H1 (cell line): Measurements from ENCODE around the gene DNAJB11. TPM values are rescaled to one million over a fixed set of nuclear protein-coding genes. Genes with fewer than 3 reads are reported as not detected.

Source experiments
- CTCF ChIA-PET: fragments of 300-600 bp; sonication (Branson Sonifier 250); formaldehyde crosslinking; loops from one replicate; lab custom pipeline; 2021; ENCODE audit not compliant: partially characterized antibody; lab: Charles Lee
- POLR2A ChIA-PET: fragments of 300-600 bp; sonication (Branson Sonifier 250); formaldehyde crosslinking; loops from one replicate; lab custom pipeline; 2021; ENCODE audit warnings: inconsistent platforms; ENCODE audit not compliant: partially characterized antibody; lab: Charles Lee
- DNase-seq, 2 experiments: peaks; one replicate each; pipeline versions ENCODE4 v3.0.0 to v3.0.0-alpha.2; 2010 to 2022; ENCODE audit warnings: low spot score in 2 of 2, low read depth in 1 of 2, mixed read lengths in 1 of 2
- FAIRE-seq: peaks from 2 replicates; lab custom pipeline; 2011; peaks lifted over from hg19 to GRCh38; lab: Jason Lieb, UNC
- H2AFZ ChIP-seq: 2 replicates; pipeline ENCODE4 v1.8.1; 2012; ENCODE audit warnings: low read length, inconsistent platforms
- H2AK5ac ChIP-seq: 2 replicates; pipeline ENCODE4 v1.6.1; 2013; ENCODE audit warnings: low read depth, low read length
- H2BK120ac ChIP-seq: replicated peaks from 2 replicates; pipeline ENCODE3; 2013; ENCODE audit warnings: low read depth, low read length, inconsistent platforms
- H2BK12ac ChIP-seq: 2 replicates; pipeline ENCODE4 v1.6.1; 2013; ENCODE audit warnings: low read depth, low read length
- H2BK15ac ChIP-seq: 2 replicates; pipeline ENCODE4 v1.6.1; 2013; ENCODE audit warnings: low read length
- H2BK20ac ChIP-seq: 2 replicates; pipeline ENCODE4 v1.6.1; 2013; ENCODE audit warnings: low read length
- H2BK5ac ChIP-seq: 2 replicates; pipeline ENCODE4 v1.6.1; 2013; ENCODE audit warnings: low read depth, low read length
- H3K14ac ChIP-seq: 2 replicates; pipeline ENCODE4 v1.6.1; 2013; ENCODE audit warnings: inconsistent platforms; ENCODE audit not compliant: insufficient read length
- H3K18ac ChIP-seq: 2 replicates; pipeline ENCODE4 v1.6.1; 2013; ENCODE audit warnings: low read length; ENCODE audit errors: extremely low read depth
- H3K23ac ChIP-seq: 2 replicates; pipeline ENCODE4 v1.6.1; 2013; ENCODE audit warnings: inconsistent platforms; ENCODE audit not compliant: insufficient read length
- H3K23me2 ChIP-seq: 2 replicates; pipeline ENCODE4 v1.6.1; 2013; ENCODE audit warnings: low read depth, low read length
- H3K27ac ChIP-seq: 2 replicates; pipeline ENCODE4 v1.6.1; 2011; ENCODE audit warnings: low read depth, low read length, inconsistent platforms
- H3K27me3 ChIP-seq, 4 experiments: replicated peaks in 1 of 4; 1 replicate in 1 of 4; 2 replicates in 3 of 4; pipeline versions ENCODE4 v1.6.1 to v1.8.1; 2011 to 2013; ENCODE audit warnings: low read length in 3 of 4, mild to moderate bottlenecking in 3 of 4, inconsistent platforms in 2 of 4, mixed read lengths in 2 of 4, moderate library complexity in 1 of 4; ENCODE audit not compliant: control insufficient read depth in 3 of 4, insufficient read depth in 3 of 4; ENCODE audit errors: extremely low read depth in 1 of 4
- H3K36me3 ChIP-seq, 4 experiments: 2 replicates each; pipeline versions ENCODE4 v1.6.1 to v1.8.1; 2011 to 2013; ENCODE audit warnings: mild to moderate bottlenecking in 4 of 4, low read length in 3 of 4, moderate library complexity in 2 of 4, control low read depth in 1 of 4, inconsistent platforms in 1 of 4; ENCODE audit not compliant: insufficient read depth in 4 of 4, control insufficient read depth in 2 of 4
- H3K4ac ChIP-seq: replicated peaks from 2 replicates; pipeline ENCODE3; 2013; ENCODE audit warnings: low read length, low read depth, mixed read lengths, inconsistent platforms; ENCODE audit not compliant: insufficient read length
- H3K4me1 ChIP-seq, 4 experiments: replicated peaks in 1 of 4; 1 replicate in 1 of 4; 2 replicates in 3 of 4; pipeline versions ENCODE4 v1.6.1 to v1.8.1; 2011 to 2013; ENCODE audit warnings: low read length in 3 of 4, inconsistent platforms in 2 of 4, mixed read lengths in 1 of 4; ENCODE audit not compliant: insufficient read depth in 4 of 4, control insufficient read depth in 3 of 4
- H3K4me2 ChIP-seq, 2 experiments: 2 replicates each; pipeline versions ENCODE4 v1.6.1 to v1.8.1; 2011 to 2013; ENCODE audit warnings: low read depth in 2 of 2, low read length in 2 of 2, control low read depth in 1 of 2, inconsistent platforms in 1 of 2, mild to moderate bottlenecking in 1 of 2; ENCODE audit not compliant: insufficient read depth in 1 of 2
- H3K4me3 ChIP-seq, 4 experiments: fragments of 200-600, 300-600 bp in 1 of 4; sonication (generic), shearing (Covaris generic), sonication (Bioruptor Twin) in 1 of 4; 2 replicates each; pipeline versions ENCODE4 v1.5.1 to v1.8.1; 2011 to 2016; ENCODE audit warnings: low read length in 4 of 4, low read depth in 3 of 4, control low read depth in 2 of 4, inconsistent platforms in 2 of 4, mild to moderate bottlenecking in 2 of 4, mixed read lengths in 1 of 4, moderate library complexity in 1 of 4; ENCODE audit not compliant: insufficient read depth in 2 of 4; ENCODE audit errors: extremely low read depth in 1 of 4
- H3K56ac ChIP-seq: replicated peaks from 2 replicates; pipeline ENCODE3; 2013; ENCODE audit warnings: low read depth, mild to moderate bottlenecking, mixed read lengths, low read length, inconsistent platforms; ENCODE audit not compliant: insufficient read length
- H3K79me1 ChIP-seq: 2 replicates; pipeline ENCODE4 v1.6.1; 2013; ENCODE audit warnings: low read depth, low read length, control low read depth
- H3K79me2 ChIP-seq, 2 experiments: 2 replicates each; pipeline versions ENCODE4 v1.6.1 to v1.8.1; 2012 to 2013; ENCODE audit warnings: low read length in 2 of 2, mild to moderate bottlenecking in 2 of 2, inconsistent platforms in 1 of 2; ENCODE audit not compliant: insufficient read depth in 2 of 2, control insufficient read depth in 1 of 2
- H3K9ac ChIP-seq, 4 experiments: replicated peaks in 1 of 4; 1 replicate in 1 of 4; 2 replicates in 3 of 4; pipeline versions ENCODE4 v1.6.1 to v1.8.1; 2011 to 2013; ENCODE audit warnings: low read depth in 3 of 4, low read length in 3 of 4, control low read depth in 2 of 4, mild to moderate bottlenecking in 2 of 4, moderate library complexity in 2 of 4, inconsistent platforms in 1 of 4; ENCODE audit errors: extremely low read depth in 1 of 4
- H3K9me3 ChIP-seq, 2 experiments: 2 replicates each; pipeline versions ENCODE4 v1.6.1 to v1.8.1; 2012 to 2013; ENCODE audit warnings: mild to moderate bottlenecking in 2 of 2, moderate library complexity in 2 of 2, control low read depth in 1 of 2, inconsistent platforms in 1 of 2, low read depth in 1 of 2, low read length in 1 of 2, mixed read lengths in 1 of 2; ENCODE audit not compliant: insufficient read depth in 2 of 2
- H4K20me1 ChIP-seq, 2 experiments: replicated peaks in 1 of 2; 2 replicates each; pipeline versions ENCODE3 to v1.8.1; 2011 to 2013; ENCODE audit warnings: inconsistent platforms in 2 of 2, low read length in 2 of 2, mild to moderate bottlenecking in 1 of 2; ENCODE audit not compliant: insufficient read depth in 2 of 2, control insufficient read depth in 1 of 2
- H4K5ac ChIP-seq: 2 replicates; pipeline ENCODE4 v1.6.1; 2013; ENCODE audit warnings: low read length, low read depth, mixed read lengths, inconsistent platforms; ENCODE audit not compliant: insufficient read length
- H4K8ac ChIP-seq: 2 replicates; pipeline ENCODE4 v1.8.0; 2013; ENCODE audit warnings: mild to moderate bottlenecking, moderate library complexity, low read length, inconsistent platforms; ENCODE audit not compliant: insufficient read depth; ENCODE audit errors: extremely low read depth
- H4K91ac ChIP-seq: replicated peaks from 2 replicates; pipeline ENCODE3; 2013; ENCODE audit warnings: low read length, mixed read lengths, inconsistent platforms; ENCODE audit not compliant: insufficient read length
- BCL11A ChIP-seq, 2 experiments: IDR thresholded peaks; one replicate each; pipeline ENCODE4 v1.6.1; 2011; ENCODE audit warnings: low read depth in 2 of 2, low read length in 2 of 2, mild to moderate bottlenecking in 2 of 2
- WGBS, 2 experiments: shearing (Covaris generic) in 1 of 2; methylation state at CpG; one replicate each; pipeline versions ENCODE4 v1.1.6 to v1.1.7; 2013 to 2015; ENCODE audit warnings: low lambda C conversion rate in 2 of 2, mixed read lengths in 2 of 2, inconsistent platforms in 1 of 2, low coverage in 1 of 2, missing lambda C conversion rate in 1 of 2; ENCODE audit not compliant: insufficient replicate concordance in 2 of 2, insufficient coverage in 1 of 2, insufficient read length in 1 of 2; ENCODE audit errors: extremely low coverage in 1 of 2, missing lambda C conversion rate in 1 of 2; 5-methylcytosine and 5-hydroxymethylcytosine counted together
- polyA plus RNA-seq, 7 experiments: library from polyadenylated mRNA; depleted of rRNA in 3 of 7; stranded (reverse) in 5 of 7; unstranded in 2 of 7; fragments of >200 nt in 5 of 7; fragments of 200-250 nt in 2 of 7; gene quantifications; 1 replicate in 5 of 7; 2 replicates in 1 of 7; 4 replicates in 1 of 7; pipeline versions ENCODE4 v1.2.1 to v1.2.3, GENCODE V29; 2011 to 2013; ENCODE audit warnings: missing spikeins in 2 of 7, mixed read lengths in 2 of 7
- total RNA-seq: library from RNA; stranded (reverse); fragmentation: NEBNext Ultra II Directional; extraction: Animal tissue kit (Norgen Biotek cat#: 25700); gene quantifications from 2 replicates; pipeline ENCODE4 v1.2.1, GENCODE V29; 2021

Gene DNAJB11
- total and polyA plus RNA-seq, 2 of the 8 experiments (the other 6 are each of a cell fraction or from before 2014, with no cell fraction given): 14.6 to 63.9 TPM

DNA sequence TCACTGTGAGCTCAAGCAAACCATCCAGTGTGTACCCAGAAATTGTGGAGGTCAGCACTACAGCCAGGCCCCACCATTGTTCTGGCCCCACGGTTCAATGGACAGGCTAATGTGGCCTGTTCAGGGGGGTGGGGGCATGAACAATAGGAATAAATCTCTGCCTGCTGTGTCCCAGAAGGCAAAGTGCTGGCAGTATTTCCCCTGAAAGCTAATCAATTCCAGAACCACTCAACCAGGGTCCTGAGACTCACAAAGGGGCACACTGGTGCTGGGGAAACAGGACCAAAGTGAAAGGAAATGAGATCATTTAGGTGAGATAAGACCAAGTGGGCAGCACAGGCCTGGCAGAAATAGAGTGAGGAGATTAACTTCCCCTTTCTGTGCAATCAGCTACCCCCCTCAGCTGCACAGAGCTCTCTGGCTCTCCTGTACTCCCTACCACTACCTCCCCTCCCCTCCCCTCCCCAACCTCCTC lies 37.9 kb upstream of the DNAJB11 start:
- no peaks in the 10 kb centered on the region for H3K79me1 ChIP-seq
- peak overlapping the region; percentile 40; the same call in 1 of the 2 replicates for H2AFZ ChIP-seq
- no peak overlapping the region for H3K9ac ChIP-seq
- H3K36me3 ChIP-seq: no peaks in the 10 kb centered on the region
- POLR2A ChIA-PET: no interaction called here
- H3K4ac ChIP-seq: no peak overlapping the region
- no peak overlapping the region for H3K4me2 ChIP-seq
- no peak overlapping the region; the same call in 1 of the 2 replicates for H4K8ac ChIP-seq
- no peak for TF ChIP-seq BCL11A (IDR thresholded peaks at IDR 0.05; ENCODE audit: low read depth in 2 of 2, low read length in 2 of 2)
- TF ChIP-seq, all 59 proteins: peak for 0
- Histone ChIP-seq H3K27me3 (peaks cover 0 to 1% (median 0%) of the 10 kb centered on the region in 4 experiments; a peak in 1 of 7 replicates), H2BK20ac (no peak overlapping the region), H3K4me1 (0 out of 7 replicates have a peak, but pooled peaks cover 0 to 3% (median 0%) of the 10 kb centered on the region in 4 experiments), H3K56ac (no peak overlapping the region), H3K23me2 (no peaks in the 10 kb centered on the region), H3K23ac (no peak overlapping the region), H4K91ac (no peak overlapping the region), H2BK5ac (no peak overlapping the region), H3K79me2 (no peaks in the 10 kb centered on the region), H4K20me1 (no peaks in the 10 kb centered on the region), H3K9me3 (no peaks in the 10 kb centered on the region), H3K14ac (no peak overlapping the region), H2AK5ac (no peak overlapping the region), H3K18ac (no peak overlapping the region), H2BK12ac (no peak overlapping the region), H4K5ac (no peak overlapping the region), H2BK120ac (no peak overlapping the region), H2BK15ac (no peak overlapping the region), H3K27ac (no peak overlapping the region), H3K4me3 (no peak overlapping the region)
- DNase-seq (no peak), FAIRE-seq (no peak)
- WGBS, 2 experiments: 71% methylated on average over 1 of the region's 1 CpG; no CpG with 5 or more reads in 1 of the 2 experiments
- CTCF ChIA-PET: interaction anchor here (0.8 to 11.7 kb wide), 7 partner anchors 8 to 278 kb away, joined by 3 to 104 read pairs (median 5); no protein-coding TSS in a partner anchor
